SK-N-SH treated with all-trans-retinoic acid at 6 μM for 48 hours (cell line): ENCODE data around the gene TSPAN3.

Source experiments
- ARNTL ChIP-seq: fragments of 450-650 bp; formaldehyde crosslinking; IDR thresholded peaks from 2 replicates; pipeline ENCODE4 v1.5.0; 2020; ENCODE audit warnings: low read depth, mild to moderate bottlenecking, moderate library complexity, borderline replicate concordance
- GLIS3 ChIP-seq: fragments of 250-450 bp; sonication (Bioruptor Pico); IDR thresholded peaks from 2 replicates; pipeline ENCODE4 v1.5.0; 2020; ENCODE audit warnings: mild to moderate bottlenecking, moderate library complexity
- RARB ChIP-seq: fragments of 250-450 bp; sonication (Bioruptor Pico); IDR thresholded peaks from 2 replicates; pipeline ENCODE4 v1.8.0; 2021; ENCODE audit warnings: mild to moderate bottlenecking, moderate library complexity
- ZNF70 ChIP-seq: fragments of 450-650 bp; formaldehyde crosslinking; IDR thresholded peaks from 2 replicates; pipeline ENCODE4 v1.5.0; 2020; ENCODE audit warnings: mild to moderate bottlenecking, moderate library complexity
- ZNF8 ChIP-seq: fragments of 450-650 bp; formaldehyde crosslinking; IDR thresholded peaks from 2 replicates; pipeline ENCODE4 v1.5.0; 2020; ENCODE audit warnings: mild to moderate bottlenecking, moderate library complexity
- TF ChIP-seq, protein P1 (sequence below): fragments of 250-450 bp; sonication (Bioruptor Pico); IDR thresholded peaks from 2 replicates; pipeline ENCODE4 v1.8.0; 2021; ENCODE audit warnings: low read depth, mild to moderate bottlenecking, moderate library complexity, borderline replicate concordance
- TF ChIP-seq, protein P2 (sequence below): fragments of 250-450 bp; sonication (Bioruptor Pico); IDR thresholded peaks from 2 replicates; pipeline ENCODE4 v1.8.0; 2020; ENCODE audit warnings: mild to moderate bottlenecking, moderate library complexity, borderline replicate concordance

DNA sequence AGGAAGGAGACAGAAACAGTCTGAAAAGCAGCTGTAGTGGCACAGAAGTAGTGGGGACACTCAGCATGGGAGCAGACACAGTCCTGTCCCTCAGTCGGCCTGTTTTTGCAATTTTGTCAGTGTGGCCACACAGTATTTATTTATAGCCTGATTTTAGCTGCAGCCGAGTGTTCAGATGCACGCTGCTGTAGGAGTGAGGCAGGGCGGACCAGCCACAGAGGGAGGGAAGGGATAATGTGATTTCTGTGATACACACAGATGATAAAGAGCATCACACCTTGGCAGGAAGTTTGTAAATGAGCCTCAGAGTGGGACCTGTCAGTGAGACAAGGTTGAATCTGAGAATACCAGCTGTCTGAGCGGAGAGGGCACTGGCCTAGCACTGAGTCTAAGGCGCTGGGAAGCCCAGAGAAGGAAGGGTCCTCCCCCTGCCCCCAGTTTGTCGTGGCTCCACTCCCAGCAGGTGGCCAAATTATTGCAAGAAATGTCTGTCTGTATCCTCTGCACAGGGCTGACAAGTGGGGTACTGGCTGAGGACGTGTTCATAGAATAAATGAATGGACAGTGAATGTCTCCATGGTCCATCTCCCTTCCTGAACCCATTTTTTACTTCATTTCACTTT lies 72.1 kb downstream of the TSPAN3 start:
- TF ChIP-seq ZNF8 (CRISPR knock-in tag) (no peak), RARB (CRISPR knock-in tag) (no peak), GLIS3 (CRISPR knock-in tag) (no peak), ARNTL (CRISPR knock-in tag) (no peak), ZNF70 (CRISPR knock-in tag) (no peak)
- TF ChIP-seq, protein P1, sequence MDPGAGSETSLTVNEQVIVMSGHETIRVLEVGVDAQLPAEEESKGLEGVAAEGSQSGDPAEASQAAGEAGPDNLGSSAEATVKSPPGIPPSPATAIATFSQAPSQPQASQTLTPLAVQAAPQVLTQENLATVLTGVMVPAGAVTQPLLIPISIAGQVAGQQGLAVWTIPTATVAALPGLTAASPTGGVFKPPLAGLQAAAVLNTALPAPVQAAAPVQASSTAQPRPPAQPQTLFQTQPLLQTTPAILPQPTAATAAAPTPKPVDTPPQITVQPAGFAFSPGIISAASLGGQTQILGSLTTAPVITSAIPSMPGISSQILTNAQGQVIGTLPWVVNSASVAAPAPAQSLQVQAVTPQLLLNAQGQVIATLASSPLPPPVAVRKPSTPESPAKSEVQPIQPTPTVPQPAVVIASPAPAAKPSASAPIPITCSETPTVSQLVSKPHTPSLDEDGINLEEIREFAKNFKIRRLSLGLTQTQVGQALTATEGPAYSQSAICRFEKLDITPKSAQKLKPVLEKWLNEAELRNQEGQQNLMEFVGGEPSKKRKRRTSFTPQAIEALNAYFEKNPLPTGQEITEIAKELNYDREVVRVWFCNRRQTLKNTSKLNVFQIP (CRISPR knock-in tag), result no peak
- TF ChIP-seq, protein P2, sequence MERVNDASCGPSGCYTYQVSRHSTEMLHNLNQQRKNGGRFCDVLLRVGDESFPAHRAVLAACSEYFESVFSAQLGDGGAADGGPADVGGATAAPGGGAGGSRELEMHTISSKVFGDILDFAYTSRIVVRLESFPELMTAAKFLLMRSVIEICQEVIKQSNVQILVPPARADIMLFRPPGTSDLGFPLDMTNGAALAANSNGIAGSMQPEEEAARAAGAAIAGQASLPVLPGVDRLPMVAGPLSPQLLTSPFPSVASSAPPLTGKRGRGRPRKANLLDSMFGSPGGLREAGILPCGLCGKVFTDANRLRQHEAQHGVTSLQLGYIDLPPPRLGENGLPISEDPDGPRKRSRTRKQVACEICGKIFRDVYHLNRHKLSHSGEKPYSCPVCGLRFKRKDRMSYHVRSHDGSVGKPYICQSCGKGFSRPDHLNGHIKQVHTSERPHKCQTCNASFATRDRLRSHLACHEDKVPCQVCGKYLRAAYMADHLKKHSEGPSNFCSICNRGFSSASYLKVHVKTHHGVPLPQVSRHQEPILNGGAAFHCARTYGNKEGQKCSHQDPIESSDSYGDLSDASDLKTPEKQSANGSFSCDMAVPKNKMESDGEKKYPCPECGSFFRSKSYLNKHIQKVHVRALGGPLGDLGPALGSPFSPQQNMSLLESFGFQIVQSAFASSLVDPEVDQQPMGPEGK, result no peak
